Activated naive CD8-positive, alpha-beta T cell treated with anti-CD3 and anti-CD28 coated beads, Interleukin-2, amount 50 U/mL, for 16 hours (primary cell): ENCODE measurements around the gene SOX12.
A peak's percentile ranks its signal among the peaks of the same experiment; 100 is the strongest.

ENCODE experiments used
- DNase-seq: peaks from one replicate; pipeline ENCODE4 v3.0.0-alpha.2; 2020; ENCODE audit warnings: low read depth, low spot score

SOX12 gene

GRCh38 chr20:325045-325888, at the start of gene SOX12:
SOX12 (plus strand) TSS chr20:325552; CDS start chr20:325925, 373 bp downstream.
- DNase-seq = peak; percentile 97

- DNase-seq = no peak
Measured at GRCh38 chr20:275791-276190, 49.6 kb upstream of the SOX12 start.

GRCh38 chr20:276620-277495, 48.5 kb upstream of the SOX12 start:
- DNase-seq = no peak

GRCh38 chr20:277496-277781, 47.9 kb upstream of the SOX12 start:
- DNase-seq = no peak

GRCh38 chr20:278181-278580, 47.2 kb upstream of the SOX12 start:
- DNase-seq = no peak

GRCh38 chr20:278607-279571, 46.5 kb upstream of the SOX12 start:
- DNase-seq = no peak

- DNase-seq = no peak
Measured at GRCh38 chr20:284172-284571, 41.2 kb upstream of the SOX12 start.

GRCh38 chr20:286508-286907, 38.8 kb upstream of the SOX12 start:
- DNase-seq = no peak

GRCh38 chr20:288956-289692, 36.2 kb upstream of the SOX12 start:
- DNase-seq = no peak

GRCh38 chr20:289693-290083, 35.7 kb upstream of the SOX12 start:
- no peak for DNase-seq

GRCh38 chr20:290084-290831, 35.1 kb upstream of the SOX12 start, which contains the start of gene C20orf96:
C20orf96 (minus strand) TSS chr20:290750; CDS start chr20:290610, 140 bp downstream.
- peak; percentile 55 for DNase-seq

- DNase-seq = no peak
Measured at GRCh38 chr20:294602-295001, 30.8 kb upstream of the SOX12 start.

GRCh38 chr20:295804-296203, 29.5 kb upstream of the SOX12 start:
- DNase-seq = no peak

- DNase-seq = peak; percentile 72
Measured at GRCh38 chr20:297098-297924, 28.0 kb upstream of the SOX12 start, which contains the start of gene ZCCHC3. ZCCHC3 (plus strand) TSS chr20:297570; CDS start chr20:297587, 17 bp downstream.

GRCh38 chr20:297925-298775, 27.2 kb upstream of the SOX12 start:
- DNase-seq = no peak

- DNase-seq = no peak
Measured at GRCh38 chr20:298776-299391, 26.5 kb upstream of the SOX12 start.

GRCh38 chr20:300345-300990, 24.9 kb upstream of the SOX12 start:
- DNase-seq = no peak
